ENCODE results near the gene REV3L. TPM values are rescaled to one million over a fixed set of nuclear protein-coding genes. Genes with fewer than 3 reads are reported as not detected.
A peak's percentile ranks its signal among the peaks of the same experiment; 100 is the strongest.

Gene REV3L
- total and polyA plus RNA-seq, 9 of the 15 experiments (the other 6 are each of a cell fraction or from before 2014, with no cell fraction given), result 5.5 to 24.4 (median 14.4) TPM

DNA sequence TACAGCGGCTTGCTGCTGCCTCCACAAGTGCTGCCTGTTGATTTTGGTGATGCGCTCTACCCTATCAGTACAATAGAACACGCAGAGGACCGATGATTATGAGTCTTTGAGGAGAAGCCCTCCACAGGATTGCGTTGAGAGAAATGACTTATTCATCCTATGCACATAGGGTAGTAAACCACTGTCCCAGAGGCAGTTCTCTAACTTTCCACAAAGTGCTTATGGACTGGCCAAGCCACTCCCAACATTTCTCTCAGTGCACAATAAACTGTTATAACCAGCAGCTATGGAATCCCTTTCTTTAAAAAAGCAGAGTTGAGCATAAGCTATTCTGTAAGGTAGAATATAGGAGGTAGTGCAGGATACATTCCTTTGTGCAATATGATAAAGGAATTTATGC lies 48.2 kb upstream of the REV3L start:
- BruUV-seq (replicated peaks), result no TSS peak
- FAIRE-seq (no peak), ATAC-seq (no peak), DNase-seq (ENCODE audit: extremely low read depth in 1 of 4, low spot score in 3 of 4) (no peak)
- H3K4me1 ChIP-seq (replicated peaks in 1 of 2; ENCODE audit: control insufficient read depth in 2 of 2, insufficient read depth in 2 of 2, low read length in 2 of 2), result peaks cover 0 to 6% of the 10 kb centered on the region in 2 experiments; a peak in 1 of 5 replicates
- H4K20me1 ChIP-seq (replicated peaks; ENCODE audit: control insufficient read depth, insufficient read depth, low read length), result no peaks in the 10 kb centered on the region
- H3K9ac ChIP-seq (ENCODE audit: insufficient read depth in 1 of 2, low read depth in 2 of 2, low read length in 2 of 2), result no peak overlapping the region
- ChIA-PET POLR2A (interaction anchor here (1.4 kb wide), 1 partner anchor 10 kb away, joined by 5 read pairs; no protein-coding TSS in a partner anchor), CTCF (ENCODE audit: low intra/inter-chr PET ratio) (no interaction called here)
- H3K27ac ChIP-seq (ENCODE audit: extremely low read depth, low read depth, low read length), result no peak overlapping the region
- 36% methylated on average over 5 of the region's 5 CpGs for WGBS (ENCODE audit: insufficient coverage, low coverage, missing lambda C conversion rate)
- in situ Hi-C loops (cut with MboI) (no loop called here), intact Hi-C loops (cut with micrococcal nuclease) (no loop called here)
- H3K4me2 ChIP-seq (ENCODE audit: insufficient read depth, low read length), result no peak overlapping the region
- H3K27me3 ChIP-seq (ENCODE audit: control insufficient read depth in 2 of 2, insufficient read depth in 2 of 2, low read length in 2 of 2), result no peaks in the 10 kb centered on the region
- no peaks in the 10 kb centered on the region for H3K9me3 ChIP-seq (replicated peaks; ENCODE audit: control insufficient read depth, insufficient read depth, low read depth, low read length)
- no peaks in the 10 kb centered on the region for H3K36me3 ChIP-seq (ENCODE audit: control insufficient read depth, insufficient read depth, low read length)
- H3K4me3 ChIP-seq, result no peak overlapping the region
- H2AFZ ChIP-seq (ENCODE audit: low read depth, low read length), result no peak overlapping the region
- TF ChIP-seq PHF20 (IDR thresholded peaks at IDR 0.05; ENCODE audit: partially characterized antibody), result no peak
- TF ChIP-seq, protein P1, sequence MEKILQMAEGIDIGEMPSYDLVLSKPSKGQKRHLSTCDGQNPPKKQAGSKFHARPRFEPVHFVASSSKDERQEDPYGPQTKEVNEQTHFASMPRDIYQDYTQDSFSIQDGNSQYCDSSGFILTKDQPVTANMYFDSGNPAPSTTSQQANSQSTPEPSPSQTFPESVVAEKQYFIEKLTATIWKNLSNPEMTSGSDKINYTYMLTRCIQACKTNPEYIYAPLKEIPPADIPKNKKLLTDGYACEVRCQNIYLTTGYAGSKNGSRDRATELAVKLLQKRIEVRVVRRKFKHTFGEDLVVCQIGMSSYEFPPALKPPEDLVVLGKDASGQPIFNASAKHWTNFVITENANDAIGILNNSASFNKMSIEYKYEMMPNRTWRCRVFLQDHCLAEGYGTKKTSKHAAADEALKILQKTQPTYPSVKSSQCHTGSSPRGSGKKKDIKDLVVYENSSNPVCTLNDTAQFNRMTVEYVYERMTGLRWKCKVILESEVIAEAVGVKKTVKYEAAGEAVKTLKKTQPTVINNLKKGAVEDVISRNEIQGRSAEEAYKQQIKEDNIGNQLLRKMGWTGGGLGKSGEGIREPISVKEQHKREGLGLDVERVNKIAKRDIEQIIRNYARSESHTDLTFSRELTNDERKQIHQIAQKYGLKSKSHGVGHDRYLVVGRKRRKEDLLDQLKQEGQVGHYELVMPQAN (IDR thresholded peaks at IDR 0.05; ENCODE audit: borderline replicate concordance), result no peak
- no peaks in the 10 kb centered on the region for H3K9me1 ChIP-seq (ENCODE audit: control insufficient read depth, insufficient read depth, low read length)
- H3K79me2 ChIP-seq (ENCODE audit: control insufficient read depth, insufficient read depth, low read length), result no peaks in the 10 kb centered on the region

DNA sequence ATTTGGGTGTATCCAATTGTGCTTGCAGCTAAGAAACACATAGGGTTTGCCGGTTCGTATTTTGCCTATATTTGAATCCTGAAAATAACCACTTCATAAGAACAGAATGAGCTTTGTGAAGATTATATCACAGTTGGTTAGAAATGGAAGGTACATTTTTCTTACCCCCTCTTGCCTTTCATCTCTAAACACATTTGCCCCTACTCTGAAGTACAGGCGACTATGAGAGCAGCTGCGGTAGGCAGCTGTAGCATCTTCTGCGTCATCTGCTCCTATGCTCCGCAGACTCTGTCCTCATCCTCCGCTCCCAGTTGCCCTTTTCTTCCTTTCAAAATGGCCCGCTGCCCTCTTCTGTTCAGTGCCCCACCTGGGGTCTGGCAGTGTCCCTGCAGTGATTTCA lies 47.6 kb upstream of the REV3L start:
- ATAC-seq (no peak), DNase-seq (ENCODE audit: extremely low read depth in 1 of 4, low spot score in 3 of 4) (no peak), FAIRE-seq (peak; percentile 11)
- no peak for TF ChIP-seq SAP30 (IDR thresholded peaks at IDR 0.05; ENCODE audit: borderline replicate concordance, insufficient read depth, low read depth, low read length, poor library complexity, severe bottlenecking)
- no peak for TF ChIP-seq SMAD3 (CRISPR knock-in tag; conservative IDR thresholded peaks at IDR 0.05)
- TF ChIP-seq U2AF1 (optimal IDR thresholded peaks at IDR 0.05; ENCODE audit: low read depth, low read length), result no peak
- TF ChIP-seq, protein P2, sequence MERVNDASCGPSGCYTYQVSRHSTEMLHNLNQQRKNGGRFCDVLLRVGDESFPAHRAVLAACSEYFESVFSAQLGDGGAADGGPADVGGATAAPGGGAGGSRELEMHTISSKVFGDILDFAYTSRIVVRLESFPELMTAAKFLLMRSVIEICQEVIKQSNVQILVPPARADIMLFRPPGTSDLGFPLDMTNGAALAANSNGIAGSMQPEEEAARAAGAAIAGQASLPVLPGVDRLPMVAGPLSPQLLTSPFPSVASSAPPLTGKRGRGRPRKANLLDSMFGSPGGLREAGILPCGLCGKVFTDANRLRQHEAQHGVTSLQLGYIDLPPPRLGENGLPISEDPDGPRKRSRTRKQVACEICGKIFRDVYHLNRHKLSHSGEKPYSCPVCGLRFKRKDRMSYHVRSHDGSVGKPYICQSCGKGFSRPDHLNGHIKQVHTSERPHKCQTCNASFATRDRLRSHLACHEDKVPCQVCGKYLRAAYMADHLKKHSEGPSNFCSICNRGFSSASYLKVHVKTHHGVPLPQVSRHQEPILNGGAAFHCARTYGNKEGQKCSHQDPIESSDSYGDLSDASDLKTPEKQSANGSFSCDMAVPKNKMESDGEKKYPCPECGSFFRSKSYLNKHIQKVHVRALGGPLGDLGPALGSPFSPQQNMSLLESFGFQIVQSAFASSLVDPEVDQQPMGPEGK (CRISPR knock-in tag; IDR thresholded peaks at IDR 0.05; ENCODE audit: borderline replicate concordance), result no peak
- TF ChIP-seq, protein P3, sequence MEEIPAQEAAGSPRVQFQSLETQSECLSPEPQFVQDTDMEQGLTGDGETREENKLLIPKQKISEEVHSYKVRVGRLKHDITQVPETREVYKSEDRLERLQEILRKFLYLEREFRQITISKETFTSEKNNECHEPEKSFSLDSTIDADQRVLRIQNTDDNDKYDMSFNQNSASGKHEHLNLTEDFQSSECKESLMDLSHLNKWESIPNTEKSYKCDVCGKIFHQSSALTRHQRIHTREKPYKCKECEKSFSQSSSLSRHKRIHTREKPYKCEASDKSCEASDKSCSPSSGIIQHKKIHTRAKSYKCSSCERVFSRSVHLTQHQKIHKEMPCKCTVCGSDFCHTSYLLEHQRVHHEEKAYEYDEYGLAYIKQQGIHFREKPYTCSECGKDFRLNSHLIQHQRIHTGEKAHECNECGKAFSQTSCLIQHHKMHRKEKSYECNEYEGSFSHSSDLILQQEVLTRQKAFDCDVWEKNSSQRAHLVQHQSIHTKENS (CRISPR knock-in tag; IDR thresholded peaks at IDR 0.05), result no peak
- no peak for TF ChIP-seq ZNF57 (CRISPR knock-in tag; IDR thresholded peaks at IDR 0.05)
- ChIA-PET CTCF (ENCODE audit: low intra/inter-chr PET ratio) (no interaction called here), POLR2A (interaction anchor here (1.4 kb wide), 1 partner anchor 11 kb away, joined by 5 read pairs; no protein-coding TSS in a partner anchor)
- 91% methylated on average over 7 of the region's 8 CpGs for WGBS (ENCODE audit: insufficient coverage, low coverage, missing lambda C conversion rate)
- Histone ChIP-seq H3K9ac (ENCODE audit: insufficient read depth in 1 of 2, low read depth in 2 of 2, low read length in 2 of 2) (no peak overlapping the region), H3K4me1 (replicated peaks in 1 of 2; ENCODE audit: control insufficient read depth in 2 of 2, insufficient read depth in 2 of 2, low read length in 2 of 2) (peaks cover 0 to 6% of the 10 kb centered on the region in 2 experiments; a peak in 1 of 5 replicates), H3K4me3 (no peak overlapping the region), H3K36me3 (ENCODE audit: control insufficient read depth, insufficient read depth, low read length) (no peaks in the 10 kb centered on the region), H4K20me1 (replicated peaks; ENCODE audit: control insufficient read depth, insufficient read depth, low read length) (no peaks in the 10 kb centered on the region), H3K9me3 (replicated peaks; ENCODE audit: control insufficient read depth, insufficient read depth, low read depth, low read length) (no peaks in the 10 kb centered on the region), H3K79me2 (ENCODE audit: control insufficient read depth, insufficient read depth, low read length) (no peaks in the 10 kb centered on the region), H3K4me2 (ENCODE audit: insufficient read depth, low read length) (no peak overlapping the region), H3K9me1 (ENCODE audit: control insufficient read depth, insufficient read depth, low read length) (no peaks in the 10 kb centered on the region), H2AFZ (ENCODE audit: low read depth, low read length) (no peak overlapping the region), H3K27ac (ENCODE audit: extremely low read depth, low read depth, low read length) (no peak overlapping the region), H3K27me3 (ENCODE audit: control insufficient read depth in 2 of 2, insufficient read depth in 2 of 2, low read length in 2 of 2) (no peaks in the 10 kb centered on the region)
- no TSS peak for BruUV-seq (replicated peaks)
- intact Hi-C loops (cut with micrococcal nuclease), result no loop called here
- in situ Hi-C loops (cut with MboI), result no loop called here
